ENCODE results near the gene UBE3D.
"Not testable (repeated sequence)": the region's sequence is repeated elsewhere in the genome, so short reads cannot be mapped to it uniquely, and the experiment has no call there.

UBE3D gene

GRCh38 chr6:83057705-83058321, 7.8 kb downstream of the UBE3D start:
- DNase-seq (ENCODE audit: low read depth in 3 of 3, low spot score in 1 of 3) = no peak

GRCh38 chr6:83055366-83055964, 10.2 kb downstream of the UBE3D start:
- DNase-seq (ENCODE audit: low read depth in 3 of 3, low spot score in 1 of 3) = peak in 2 of 3 donors; percentile 5 to 14

- DNase-seq (ENCODE audit: low read depth in 3 of 3, low spot score in 1 of 3) = no peak
Measured at GRCh38 chr6:83053678-83054077, 12.0 kb downstream of the UBE3D start.

- no peak for DNase-seq (ENCODE audit: low read depth in 3 of 3, low spot score in 1 of 3)
Measured at GRCh38 chr6:83051377-83052172, 14.1 kb downstream of the UBE3D start.

- DNase-seq (ENCODE audit: low read depth in 3 of 3, low spot score in 1 of 3) = no peak
Measured at GRCh38 chr6:83047065-83047754, 18.4 kb downstream of the UBE3D start.

- no peak for DNase-seq (ENCODE audit: low read depth in 3 of 3, low spot score in 1 of 3)
Measured at GRCh38 chr6:83044091-83044768, 21.4 kb downstream of the UBE3D start.

GRCh38 chr6:83042467-83043053, 23.1 kb downstream of the UBE3D start:
- no peak for DNase-seq (ENCODE audit: low read depth in 3 of 3, low spot score in 1 of 3)

- DNase-seq (ENCODE audit: low read depth in 3 of 3, low spot score in 1 of 3) = no peak
Measured at GRCh38 chr6:83038246-83038645, 27.4 kb downstream of the UBE3D start.

- no peak for DNase-seq (ENCODE audit: low read depth in 3 of 3, low spot score in 1 of 3)
Measured at GRCh38 chr6:83031689-83032088, 34.0 kb downstream of the UBE3D start.

GRCh38 chr6:83019741-83020140, 45.9 kb downstream of the UBE3D start:
- no peak for DNase-seq (ENCODE audit: low read depth in 3 of 3, low spot score in 1 of 3)

- DNase-seq (ENCODE audit: low read depth in 3 of 3, low spot score in 1 of 3) = not testable (repeated sequence)
Measured at GRCh38 chr6:83011131-83011530, 54.5 kb downstream of the UBE3D start.

- no peak for DNase-seq (ENCODE audit: low read depth in 3 of 3, low spot score in 1 of 3)
Measured at GRCh38 chr6:83008626-83009025, 57.0 kb downstream of the UBE3D start.

GRCh38 chr6:83006270-83006905, 59.3 kb downstream of the UBE3D start:
- DNase-seq (ENCODE audit: low read depth in 3 of 3, low spot score in 1 of 3) = no peak

- DNase-seq (ENCODE audit: low read depth in 3 of 3, low spot score in 1 of 3) = no peak
Measured at GRCh38 chr6:82996156-82996555, 69.5 kb downstream of the UBE3D start.

- DNase-seq (ENCODE audit: low read depth in 3 of 3, low spot score in 1 of 3) = no peak
Measured at GRCh38 chr6:82995066-82995465, 70.6 kb downstream of the UBE3D start.

GRCh38 chr6:82989736-82990290, 75.8 kb downstream of the UBE3D start:
- no peak for DNase-seq (ENCODE audit: low read depth in 3 of 3, low spot score in 1 of 3)

GRCh38 chr6:82988930-82989351, 76.7 kb downstream of the UBE3D start:
- no peak for DNase-seq (ENCODE audit: low read depth in 3 of 3, low spot score in 1 of 3)

GRCh38 chr6:82987951-82988350, 77.7 kb downstream of the UBE3D start:
- no peak for DNase-seq (ENCODE audit: low read depth in 3 of 3, low spot score in 1 of 3)

- DNase-seq (ENCODE audit: low read depth in 3 of 3, low spot score in 1 of 3) = no peak
Measured at GRCh38 chr6:82987416-82987815, 78.2 kb downstream of the UBE3D start.

GRCh38 chr6:82984720-82985119, 80.9 kb downstream of the UBE3D start:
- no peak for DNase-seq (ENCODE audit: low read depth in 3 of 3, low spot score in 1 of 3)

Data from stimulated activated CD4-positive, alpha-beta T cell treated with anti-CD3 and anti-CD28 coated beads, TNF-alpha, amount 100 ng/mL, for 1 hour (primary cell).